ENCODE data around the gene NT5DC3.

DNA sequence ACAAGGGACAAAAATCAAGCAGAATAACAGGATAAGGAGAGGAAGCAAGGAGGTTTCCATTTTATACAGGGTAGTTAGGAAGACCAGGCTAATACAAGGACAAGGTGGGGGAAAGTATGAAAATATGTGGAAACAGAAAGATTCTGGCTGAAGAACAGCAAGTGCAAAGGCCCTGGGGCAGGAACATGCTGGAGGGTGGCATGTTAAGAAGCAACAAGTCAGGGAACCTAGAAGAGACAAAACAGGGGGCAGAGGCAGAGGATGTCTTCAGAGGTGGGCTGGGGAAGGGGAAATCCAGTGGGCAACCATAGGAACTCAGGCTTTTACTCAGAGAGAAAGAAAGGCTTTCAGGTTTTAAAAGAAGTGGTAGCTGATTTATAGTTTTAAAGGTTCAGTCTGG, 54.8 kb downstream of the NT5DC3 start:
- TF ChIP-seq, protein P1, sequence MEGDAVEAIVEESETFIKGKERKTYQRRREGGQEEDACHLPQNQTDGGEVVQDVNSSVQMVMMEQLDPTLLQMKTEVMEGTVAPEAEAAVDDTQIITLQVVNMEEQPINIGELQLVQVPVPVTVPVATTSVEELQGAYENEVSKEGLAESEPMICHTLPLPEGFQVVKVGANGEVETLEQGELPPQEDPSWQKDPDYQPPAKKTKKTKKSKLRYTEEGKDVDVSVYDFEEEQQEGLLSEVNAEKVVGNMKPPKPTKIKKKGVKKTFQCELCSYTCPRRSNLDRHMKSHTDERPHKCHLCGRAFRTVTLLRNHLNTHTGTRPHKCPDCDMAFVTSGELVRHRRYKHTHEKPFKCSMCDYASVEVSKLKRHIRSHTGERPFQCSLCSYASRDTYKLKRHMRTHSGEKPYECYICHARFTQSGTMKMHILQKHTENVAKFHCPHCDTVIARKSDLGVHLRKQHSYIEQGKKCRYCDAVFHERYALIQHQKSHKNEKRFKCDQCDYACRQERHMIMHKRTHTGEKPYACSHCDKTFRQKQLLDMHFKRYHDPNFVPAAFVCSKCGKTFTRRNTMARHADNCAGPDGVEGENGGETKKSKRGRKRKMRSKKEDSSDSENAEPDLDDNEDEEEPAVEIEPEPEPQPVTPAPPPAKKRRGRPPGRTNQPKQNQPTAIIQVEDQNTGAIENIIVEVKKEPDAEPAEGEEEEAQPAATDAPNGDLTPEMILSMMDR (conservative IDR thresholded peaks at IDR 0.05; ENCODE audit: low read length): no peak
- no peak for TF ChIP-seq EZH2phosphoT487 (IDR thresholded peaks at IDR 0.05; ENCODE audit: borderline replicate concordance)

Measured in Loucy (cell line).